ENCODE data around the gene CILP2. TPM values are rescaled to one million over a fixed set of nuclear protein-coding genes. Genes with fewer than 3 reads are reported as not detected.

Gene CILP2
- total and polyA plus RNA-seq, 8 donors: under 0.01 to 1.4 (median 0.39) TPM; not detected in 4

DNA sequence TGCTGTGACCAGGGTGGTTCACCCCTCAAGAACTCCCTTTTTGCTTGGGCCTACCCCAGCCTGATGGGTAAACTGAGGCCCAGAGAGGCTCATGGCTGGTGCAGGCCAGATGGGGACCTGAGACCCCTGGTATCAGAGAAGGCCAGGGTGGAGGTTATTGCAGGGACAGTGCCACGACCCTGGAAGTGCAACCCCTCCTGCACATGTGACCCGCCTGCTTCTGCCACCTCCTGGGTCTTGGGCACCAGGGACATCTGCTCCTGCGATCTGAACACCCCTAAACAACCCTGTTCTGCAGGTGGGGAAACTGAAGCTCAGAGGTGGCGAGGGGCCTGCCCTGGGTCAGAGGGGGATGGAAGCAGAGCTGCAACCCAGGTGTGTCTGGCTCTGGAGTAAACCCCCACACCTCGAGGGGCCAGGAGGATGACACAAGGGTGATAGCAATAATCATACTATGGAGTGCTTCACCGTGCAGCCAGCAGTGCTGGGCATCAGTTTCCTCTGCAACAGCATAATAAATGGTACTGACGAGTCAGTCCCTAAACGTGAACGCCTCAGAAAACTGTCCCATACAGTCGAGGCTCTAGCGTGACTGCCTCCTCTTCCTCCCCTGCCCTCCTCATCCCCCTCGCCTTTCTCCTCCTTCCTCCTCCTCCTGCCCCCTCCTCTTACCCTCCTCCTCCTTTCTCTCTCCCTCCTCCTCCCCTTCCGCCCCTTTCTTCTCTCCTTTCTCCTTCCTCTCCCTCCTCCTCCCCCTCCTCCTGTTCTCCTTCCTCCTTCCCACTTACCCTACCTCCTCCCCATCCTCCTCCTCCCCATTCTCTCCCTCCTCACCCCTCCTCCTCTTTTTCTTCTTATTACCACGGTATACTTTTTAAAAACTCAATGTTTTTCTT lies 5.0 kb upstream of the CILP2 start:
- H3K27ac ChIP-seq: no peak overlapping the region
- TF ChIP-seq EP300 (IDR thresholded peaks at IDR 0.05): no peak
- no peak for TF ChIP-seq POLR2A (IDR thresholded peaks at IDR 0.05)
- H3K4me3 ChIP-seq: no peak overlapping the region
- no peaks in the 10 kb centered on the region for H3K9me3 ChIP-seq
- H3K4me1 ChIP-seq: peaks cover 1 to 35% (median 24%) of the 10 kb centered on the region in 4 donors
- DNase-seq: no peak
- peaks cover 0 to 23% (median 12%) of the 10 kb centered on the region in 3 donors for H3K27me3 ChIP-seq
- intact Hi-C loops (cut with DNase I; ENCODE audit: low total_unique reads): loop anchor here (10.0 kb wide), 1 partner anchor 422 kb away; no protein-coding TSS in a partner anchor
- H3K36me3 ChIP-seq: peaks cover 0 to 22% (median 20%) of the 10 kb centered on the region in 4 donors
- WGBS, 5 donors: 64 to 78% (median 75%) methylated on average over 13 to 14 of the region's 14 CpGs

DNA sequence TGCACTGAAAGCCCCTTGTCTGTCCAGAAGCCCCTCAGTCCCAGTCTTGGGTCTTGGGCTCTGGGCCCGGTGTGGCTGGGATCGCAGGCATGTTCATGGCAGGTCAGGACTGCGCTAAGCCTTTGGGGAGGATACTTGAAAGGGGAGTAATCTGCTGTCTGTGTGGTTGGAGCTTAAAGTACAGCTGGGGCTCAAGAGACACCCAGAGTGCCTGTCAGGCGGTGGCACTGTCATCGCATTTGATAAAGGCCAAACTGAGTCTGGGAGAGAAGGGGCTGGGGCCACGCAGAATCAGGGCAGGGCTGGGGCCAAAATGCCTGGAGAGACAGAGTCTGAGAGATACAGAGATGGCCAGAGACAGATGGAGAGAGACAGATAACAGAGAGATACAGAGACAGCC lies 4.2 kb upstream of the CILP2 start:
- H3K27ac ChIP-seq: no peak overlapping the region
- TF ChIP-seq POLR2A (IDR thresholded peaks at IDR 0.05) (no peak), EP300 (IDR thresholded peaks at IDR 0.05) (no peak), CTCF (IDR thresholded peaks at IDR 0.05) (no peak), POLR2AphosphoS5 (IDR thresholded peaks at IDR 0.05) (no peak)
- H3K4me3 ChIP-seq: no peak overlapping the region
- H3K36me3 ChIP-seq: peaks cover 0 to 14% (median 12%) of the 10 kb centered on the region in 4 donors
- no peak for DNase-seq
- no peaks in the 10 kb centered on the region for H3K9me3 ChIP-seq
- H3K27me3 ChIP-seq: peaks cover 0 to 31% (median 20%) of the 10 kb centered on the region in 3 donors
- intact Hi-C loops (cut with DNase I; ENCODE audit: low total_unique reads): loop anchor here (10.0 kb wide), 1 partner anchor 421 kb away; no protein-coding TSS in a partner anchor
- H3K4me1 ChIP-seq: peaks cover 9 to 38% (median 30%) of the 10 kb centered on the region in 4 donors
- 87 to 92% (median 89%) methylated on average over 6 of the region's 6 CpGs for WGBS, 5 donors

- 53 to 69% (median 62%) methylated on average over 15 to 27 of the region's 27 CpGs for WGBS, 5 donors
- Histone ChIP-seq H3K4me3 (no peak overlapping the region), H3K4me1 (peaks cover 10 to 33% (median 31%) of the 10 kb centered on the region in 4 donors), H3K27me3 (peaks cover 0 to 40% (median 28%) of the 10 kb centered on the region in 3 donors), H3K9me3 (no peaks in the 10 kb centered on the region), H3K27ac (no peak overlapping the region), H3K36me3 (peaks cover 0 to 6% (median 4%) of the 10 kb centered on the region in 4 donors)
- no peak for DNase-seq
- TF ChIP-seq POLR2AphosphoS5 (IDR thresholded peaks at IDR 0.05) (no peak), POLR2A (IDR thresholded peaks at IDR 0.05) (no peak), CTCF (IDR thresholded peaks at IDR 0.05) (no peak), EP300 (IDR thresholded peaks at IDR 0.05) (no peak)
- intact Hi-C loops (cut with DNase I; ENCODE audit: low total_unique reads): loop anchor here (5.0 to 10.0 kb wide), 2 partner anchors 108 to 420 kb away; partner anchors contain the start of gene GMIP
These were observed 3.4 kb upstream of the CILP2 start for GRCh38 chr19:19534556-19535265.

DNA sequence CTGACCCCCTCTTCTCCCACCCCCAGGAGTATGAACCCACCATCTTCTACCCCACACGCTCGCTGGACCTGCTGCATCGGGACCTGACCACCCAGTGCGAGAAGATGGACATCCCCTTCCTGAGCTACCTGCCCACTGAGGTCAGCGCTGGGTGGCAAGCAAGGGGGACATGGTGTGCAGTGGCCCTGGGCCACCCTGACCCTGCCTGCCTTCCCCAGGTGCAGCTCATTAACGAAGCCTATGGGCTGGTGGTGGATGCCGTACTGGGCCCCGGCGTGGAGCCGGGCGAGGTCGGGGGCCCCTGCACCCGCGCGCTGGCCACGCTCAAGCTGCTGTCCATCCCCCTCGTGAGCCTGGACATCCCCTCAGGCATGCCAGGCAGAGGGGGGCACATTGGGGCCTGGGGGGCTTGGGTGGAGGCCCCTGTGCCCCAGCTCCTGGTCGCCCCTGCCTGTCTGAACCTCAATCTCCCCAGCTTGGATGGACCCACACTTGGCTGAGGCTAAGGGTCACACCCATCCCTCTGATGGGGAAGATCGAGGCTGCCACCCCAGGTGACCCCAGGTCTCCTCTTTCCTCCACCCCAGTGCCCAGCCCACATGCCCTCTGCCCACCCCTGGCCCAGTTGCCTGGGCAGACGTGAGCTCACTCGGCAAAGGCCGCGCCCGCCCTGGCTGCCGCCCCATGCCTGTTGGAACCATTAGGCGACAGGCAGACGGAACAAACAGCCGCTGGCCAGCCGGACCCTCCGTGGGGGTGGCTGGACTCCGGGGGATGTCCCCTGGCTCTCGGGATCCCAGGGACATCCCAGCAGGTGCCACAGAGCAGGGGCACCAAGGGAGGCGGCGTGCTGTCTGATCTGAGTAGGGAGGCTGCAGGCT lies 2.5 kb upstream of the CILP2 start:
- intact Hi-C loops (cut with DNase I; ENCODE audit: low total_unique reads): loop anchor here (5.0 to 10.0 kb wide), 2 partner anchors 107 to 419 kb away; partner anchors contain the start of gene GMIP
- TF ChIP-seq POLR2AphosphoS5 (IDR thresholded peaks at IDR 0.05): no peak
- no peak for TF ChIP-seq POLR2A (IDR thresholded peaks at IDR 0.05)
- no peak for TF ChIP-seq CTCF (IDR thresholded peaks at IDR 0.05)
- TF ChIP-seq EP300 (IDR thresholded peaks at IDR 0.05): no peak
- Histone ChIP-seq H3K4me3 (no peak overlapping the region), H3K4me1 (peaks cover 16 to 41% (median 38%) of the 10 kb centered on the region in 4 donors), H3K36me3 (peaks cover 0 to 6% (median 2%) of the 10 kb centered on the region in 4 donors), H3K27ac (no peak overlapping the region), H3K9me3 (peaks cover 0 to 7% (median 0%) of the 10 kb centered on the region in 4 donors), H3K27me3 (peaks cover 8 to 48% (median 37%) of the 10 kb centered on the region in 3 donors)
- DNase-seq: no peak
- WGBS, 5 donors: 77 to 96% (median 84%) methylated on average over 18 to 34 of the region's 34 CpGs

Measured in stomach (tissue), 9 donors.